IMR-90 (cell line): ENCODE measurements around the gene B3GALT6. TPM values are rescaled to one million over a fixed set of nuclear protein-coding genes. Genes with fewer than 3 reads are reported as not detected.

Experiments used
- ATAC-seq: fragments of 200-7000 bp; cut with Tn5 transposase; 2 replicates; pipeline ENCODE4 v1.9.1; 2020; ENCODE audit warnings: low read depth, mild to moderate bottlenecking, moderate library complexity
- BruUV-seq: library from RNA; stranded (reverse); fragments of 400-500 nt; replicated peaks from 2 replicates; lab custom pipeline; 2021; lab: Mats Ljungman, UMichigan
- CTCF ChIA-PET: fragments of 300-600 bp; formaldehyde crosslinking; extraction: SDS; loops from one replicate; lab custom pipeline; 2021; ENCODE audit warnings: antibody characterized with exemption; lab: Yijun Ruan, JAX
- POLR2A ChIA-PET: fragments of 300-600 bp; sonication (Branson Sonifier 250); formaldehyde crosslinking; loops from one replicate; lab custom pipeline; 2022; ENCODE audit warnings: antibody characterized with exemption; ENCODE audit not compliant: unreplicated experiment; lab: Charles Lee
- DNase-seq: peaks from one replicate; pipeline ENCODE4 v3.0.0; 2013
- H2AFZ ChIP-seq: replicated peaks from 2 replicates; pipeline ENCODE3; 2013; ENCODE audit warnings: low read length, mild to moderate bottlenecking; ENCODE audit not compliant: poor library complexity
- H2AK5ac ChIP-seq: 2 replicates; pipeline ENCODE4 v1.6.1; 2013; ENCODE audit warnings: low read depth, low read length, inconsistent platforms
- H2AK9ac ChIP-seq: replicated peaks from 2 replicates; pipeline ENCODE3; 2013; ENCODE audit warnings: mild to moderate bottlenecking, low read depth, low read length, moderate library complexity; ENCODE audit not compliant: poor library complexity
- H2BK120ac ChIP-seq: 2 replicates; pipeline ENCODE4 v1.6.1; 2013; ENCODE audit warnings: low read depth, low read length, inconsistent platforms
- H2BK15ac ChIP-seq: 3 replicates; pipeline ENCODE4 v1.6.1; 2013; ENCODE audit warnings: low read depth, low read length, inconsistent platforms
- H2BK20ac ChIP-seq: 2 replicates; pipeline ENCODE4 v1.6.1; 2013; ENCODE audit warnings: low read depth, mild to moderate bottlenecking, inconsistent platforms, low read length, moderate library complexity
- H2BK5ac ChIP-seq: 2 replicates; pipeline ENCODE4 v1.6.1; 2013; ENCODE audit warnings: mild to moderate bottlenecking, low read depth, low read length, inconsistent platforms; ENCODE audit not compliant: poor library complexity, severe bottlenecking
- H3K14ac ChIP-seq: replicated peaks from 2 replicates; pipeline ENCODE4 v1.6.1; 2013; ENCODE audit warnings: low read depth, low read length, inconsistent platforms
- H3K18ac ChIP-seq: 2 replicates; pipeline ENCODE4 v1.6.1; 2013; ENCODE audit warnings: low read depth, low read length, control low read depth
- H3K23ac ChIP-seq: 2 replicates; pipeline ENCODE4 v1.6.1; 2013; ENCODE audit warnings: low read depth, low read length, inconsistent platforms
- H3K27ac ChIP-seq: 2 replicates; pipeline ENCODE4 v1.5.1; 2013; ENCODE audit warnings: mild to moderate bottlenecking, control low read depth, low read length; ENCODE audit not compliant: insufficient read depth
- H3K27me3 ChIP-seq: 2 replicates; pipeline ENCODE4 v1.6.1; 2013; ENCODE audit warnings: low read length; ENCODE audit not compliant: control insufficient read depth, insufficient read depth
- H3K36me3 ChIP-seq: 2 replicates; pipeline ENCODE4 v1.6.1; 2013; ENCODE audit warnings: low read length, mixed read lengths; ENCODE audit not compliant: control insufficient read depth, insufficient read depth
- H3K4ac ChIP-seq: 2 replicates; pipeline ENCODE4 v1.6.1; 2013; ENCODE audit warnings: low read depth, low read length, inconsistent platforms
- H3K4me1 ChIP-seq: 2 replicates; pipeline ENCODE4 v1.6.1; 2013; ENCODE audit warnings: low read length, mixed read lengths; ENCODE audit not compliant: control insufficient read depth, insufficient read depth
- H3K4me2 ChIP-seq: 2 replicates; pipeline ENCODE4 v1.6.1; 2013; ENCODE audit warnings: low read depth, mild to moderate bottlenecking, control low read depth, low read length, moderate library complexity
- H3K4me3 ChIP-seq: 2 replicates; pipeline ENCODE4 v1.5.1; 2013; ENCODE audit warnings: low read depth, mild to moderate bottlenecking, control low read depth, low read length, moderate library complexity; ENCODE audit not compliant: insufficient read depth
- H3K56ac ChIP-seq: 2 replicates; pipeline ENCODE4 v1.6.1; 2013; ENCODE audit warnings: low read length, inconsistent platforms; ENCODE audit not compliant: insufficient read depth; ENCODE audit errors: extremely low read depth
- H3K79me1 ChIP-seq, 2 experiments: 2 replicates each; pipeline ENCODE4 v1.6.1; 2013; ENCODE audit warnings: low read length in 2 of 2, inconsistent platforms in 1 of 2, low read depth in 1 of 2
- H3K9ac ChIP-seq: 2 replicates; pipeline ENCODE4 v1.6.1; 2013; ENCODE audit warnings: low read depth, low read length, control low read depth
- H3K9me1 ChIP-seq: 2 replicates; pipeline ENCODE4 v1.6.1; 2013; ENCODE audit warnings: low read length, inconsistent platforms; ENCODE audit not compliant: insufficient read depth
- H3K9me3 ChIP-seq: 2 replicates; pipeline ENCODE4 v1.6.1; 2013; ENCODE audit warnings: low read length; ENCODE audit not compliant: control insufficient read depth, insufficient read depth
- H4K20me1 ChIP-seq: 2 replicates; pipeline ENCODE4 v1.6.1; 2013; ENCODE audit warnings: low read length, inconsistent platforms; ENCODE audit not compliant: insufficient read depth
- H4K5ac ChIP-seq: 2 replicates; pipeline ENCODE4 v1.6.1; 2013; ENCODE audit warnings: mild to moderate bottlenecking, low read depth, low read length, control low read depth
- H4K8ac ChIP-seq, 2 experiments: 2 replicates each; pipeline ENCODE4 v1.6.1; 2013; ENCODE audit warnings: low read depth in 2 of 2, low read length in 2 of 2, control low read depth in 1 of 2, inconsistent platforms in 1 of 2
- H4K91ac ChIP-seq: 2 replicates; pipeline ENCODE4 v1.6.1; 2013; ENCODE audit warnings: low read depth, low read length, inconsistent platforms; ENCODE audit not compliant: insufficient read depth
- BHLHE40 ChIP-seq: fragments of 150-350 bp; IDR thresholded peaks from 2 replicates; pipeline ENCODE4 v1.6.1; 2016; ENCODE audit warnings: mild to moderate bottlenecking, low read depth, low read length
- CEBPB ChIP-seq: IDR thresholded peaks from 2 replicates; pipeline ENCODE4 v1.6.1; 2012; ENCODE audit warnings: low read depth, low read length, improper control_type of control experiment
- CHD1 ChIP-seq: IDR thresholded peaks from 2 replicates; pipeline ENCODE4 v1.6.1; 2012; ENCODE audit warnings: low read depth, low read length, improper control_type of control experiment
- CTCF ChIP-seq: conservative IDR thresholded peaks from 2 replicates; pipeline ENCODE4 v1.5.1; 2012; ENCODE audit warnings: mild to moderate bottlenecking, low read depth, low read length, improper control_type of control experiment
- ELK1 ChIP-seq: fragments of 150-350 bp; IDR thresholded peaks from 2 replicates; pipeline ENCODE4 v1.6.1; 2016; ENCODE audit warnings: low read depth, mild to moderate bottlenecking, low read length, moderate library complexity, borderline replicate concordance
- FOS ChIP-seq: fragments of 150-350 bp; IDR thresholded peaks from 2 replicates; pipeline ENCODE4 v1.6.1; 2016; ENCODE audit warnings: low read depth, low read length
- MAFK ChIP-seq: IDR thresholded peaks from 2 replicates; pipeline ENCODE4 v1.6.1; 2012; ENCODE audit warnings: low read depth, low read length, improper control_type of control experiment
- MAZ ChIP-seq: IDR thresholded peaks from 2 replicates; pipeline ENCODE4 v1.6.1; 2012; ENCODE audit warnings: low read depth, mild to moderate bottlenecking, low read length, improper control_type of control experiment, moderate library complexity, borderline replicate concordance
- MXI1 ChIP-seq: IDR thresholded peaks from 2 replicates; pipeline ENCODE4 v1.6.1; 2012; ENCODE audit warnings: low read depth, mild to moderate bottlenecking, low read length, moderate library complexity, borderline replicate concordance
- POLR2A ChIP-seq: IDR thresholded peaks from 2 replicates; pipeline ENCODE4 v1.6.1; 2012; ENCODE audit warnings: mild to moderate bottlenecking, low read depth, low read length
- RAD21 ChIP-seq: IDR thresholded peaks from 2 replicates; pipeline ENCODE4 v1.6.1; 2012; ENCODE audit warnings: low read length, improper control_type of control experiment
- RCOR1 ChIP-seq: IDR thresholded peaks from 2 replicates; pipeline ENCODE4 v1.6.1; 2012; ENCODE audit warnings: mild to moderate bottlenecking, low read length, improper control_type of control experiment; ENCODE audit not compliant: insufficient replicate concordance
- RFX5 ChIP-seq: IDR thresholded peaks from 2 replicates; pipeline ENCODE4 v1.8.0; 2012; ENCODE audit warnings: low read depth, mild to moderate bottlenecking, low read length, moderate library complexity
- SMC3 ChIP-seq: fragments of 150-350 bp; IDR thresholded peaks from 2 replicates; pipeline ENCODE4 v1.6.1; 2016; ENCODE audit warnings: low read depth, mild to moderate bottlenecking, antibody characterized with exemption, low read length, moderate library complexity
- USF2 ChIP-seq: fragments of 150-350 bp; IDR thresholded peaks from 2 replicates; pipeline ENCODE4 v1.6.1; 2017; ENCODE audit warnings: mild to moderate bottlenecking, antibody characterized with exemption, low read length, low read depth
- whole genome bisulfite sequencing, 2 experiments: methylation state at CpG; one replicate each; pipeline versions ENCODE4 v1.1.5 to v1.1.7; 2013; ENCODE audit warnings: missing lambda C conversion rate in 2 of 2; ENCODE audit not compliant: insufficient read length in 1 of 2; ENCODE audit errors: extremely low coverage in 2 of 2; 5-methylcytosine and 5-hydroxymethylcytosine counted together
- dilution Hi-C: fragments of 300-500 bp; cut with HindIII; formaldehyde crosslinking; loops from one replicate; pipeline ENCODE4 v1.14.3; 2018; ENCODE audit warnings: low sequenced_read_pairs; ENCODE audit not compliant: unreplicated experiment
- in situ Hi-C: fragments of 300-500 bp; cut with MboI; formaldehyde crosslinking; loops from 3 replicates; pipeline ENCODE4 v1.14.3; 2019; ENCODE audit warnings: low sequenced_read_pairs, inconsistent platforms, mixed read lengths
- intact Hi-C: fragments of 100-400 bp; cut with micrococcal nuclease; formaldehyde crosslinking; loops from 2 replicates; pipeline ENCODE4 v1.10.0; 2022
- polyA plus RNA-seq, 3 experiments: library from polyadenylated mRNA; depleted of rRNA; stranded (reverse); fragments of >200 nt; gene quantifications; 2 replicates each; pipeline ENCODE4 v1.2.3, GENCODE V29; 2012; ENCODE audit warnings: low replicate concordance in 1 of 3
- total RNA-seq: library from RNA; depleted of rRNA; stranded (reverse); fragments of >200 nt; gene quantifications from 2 replicates; pipeline ENCODE4 v1.2.3, GENCODE V29; 2012

Gene B3GALT6
- total and polyA plus RNA-seq, 2 of the 4 experiments (the other 2 are of a cell fraction): 12.2 to 23.0 TPM

- POLR2A ChIA-PET: no interaction called here
- Histone ChIP-seq H2AK9ac (no peak overlapping the region), H4K20me1 (peaks cover 40% of the 10 kb centered on the region), H4K91ac (no peak overlapping the region), H2BK15ac (no peak overlapping the region), H3K27ac (no peak overlapping the region), H3K23ac (no peak overlapping the region), H2AFZ (no peak overlapping the region), H2AK5ac (no peak overlapping the region), H3K9me3 (no peaks in the 10 kb centered on the region), H3K79me1 (peaks cover 11 to 44% of the 10 kb centered on the region in 2 experiments; a peak in 3 of 4 replicates), H3K18ac (no peak overlapping the region), H3K9ac (no peak overlapping the region), H4K8ac (no peak overlapping the region), H3K14ac (no peak overlapping the region), H3K56ac (no peak overlapping the region), H2BK20ac (no peak overlapping the region), H2BK120ac (no peak overlapping the region), H3K4me1 (no peaks in the 10 kb centered on the region), H3K4me3 (no peak overlapping the region), H2BK5ac (no peak overlapping the region), H3K9me1 (peaks cover 9% of the 10 kb centered on the region), H3K4ac (no peak overlapping the region), H3K36me3 (peaks cover 79% of the 10 kb centered on the region), H4K5ac (no peak overlapping the region), H3K4me2 (no peak overlapping the region), H3K27me3 (no peaks in the 10 kb centered on the region)
- in situ Hi-C loops: no loop called here
- BruUV-seq: no TSS peak
- TF ChIP-seq RFX5 (no peak), RAD21 (no peak), MXI1 (no peak), POLR2A (no peak), CEBPB (no peak), MAFK (no peak), CTCF (no peak), FOS (no peak), RCOR1 (no peak), MAZ (no peak), SMC3 (no peak), USF2 (no peak), BHLHE40 (no peak), ELK1 (no peak), CHD1 (no peak)
- DNase-seq: no peak
- 92% methylated on average over 16 of the region's 30 CpGs; no CpG with 5 or more reads in 1 of the 2 experiments for WGBS, 2 experiments
- CTCF ChIA-PET: no interaction called here
- dilution Hi-C loops: no loop called here
- intact Hi-C loops: no loop called here
- ATAC-seq: no peak
Measured at GRCh38 chr1:1221887-1222574, 10.0 kb upstream of the B3GALT6 start.
